Stomach (tissue), 9 donors: Measurements from ENCODE around the gene GALNT17. TPM values are rescaled to one million over a fixed set of nuclear protein-coding genes. Genes with fewer than 3 reads are reported as not detected.

Experiments
- DNase-seq, 2 donors: peaks; one replicate each; pipeline versions ENCODE4 v3.0.0 to v3.0.0-alpha.2; 2013 to 2019
- H3K27ac ChIP-seq, 5 donors: fragments of 200-600 bp in 4 of 5; sonication (generic) in 4 of 5; one replicate each; pipeline ENCODE4 v1.5.1; 2013 to 2019; ENCODE audit warnings: mild to moderate bottlenecking in 1 of 5, moderate library complexity in 1 of 5
- H3K27me3 ChIP-seq, 3 donors: fragments of 200-600 bp; sonication (generic); one replicate each; pipeline ENCODE4 v1.5.1; 2017 to 2019; ENCODE audit warnings: mixed run types in 1 of 3
- H3K36me3 ChIP-seq, 4 donors: fragments of 200-600 bp; sonication (generic); 1 replicate in 3 of 4; 2 replicates in 1 of 4; pipeline ENCODE4 v1.5.1; 2016 to 2019
- H3K4me1 ChIP-seq, 4 donors: fragments of 200-600 bp; sonication (generic); one replicate each; pipeline ENCODE4 v1.5.1; 2016 to 2019
- H3K4me3 ChIP-seq, 4 donors: fragments of 200-600 bp; sonication (generic) in 3 of 4; one replicate each; pipeline ENCODE4 v1.5.1; 2016 to 2019; ENCODE audit warnings: mild to moderate bottlenecking in 1 of 4
- H3K9me3 ChIP-seq, 4 donors: fragments of 200-600 bp; sonication (generic); one replicate each; pipeline ENCODE4 v1.5.1; 2016 to 2019
- CTCF ChIP-seq, 7 experiments: fragments of 450-650 bp in 4 of 7; fragments of 200-600 bp in 3 of 7; sonication (generic) in 3 of 7; IDR thresholded peaks; one replicate each; pipeline ENCODE4 v1.5.1; 2016 to 2019; ENCODE audit warnings: antibody characterized with exemption in 7 of 7, control low read depth in 2 of 7, mild to moderate bottlenecking in 1 of 7
- EP300 ChIP-seq: sonication (generic); formaldehyde crosslinking; IDR thresholded peaks from one replicate; pipeline ENCODE4 v1.6.1; 2017; ENCODE audit warnings: antibody characterized with exemption
- POLR2A ChIP-seq, 4 donors: fragments of 450-650 bp; IDR thresholded peaks; one replicate each; pipeline ENCODE4 v1.6.1; 2016; ENCODE audit warnings: antibody characterized with exemption in 4 of 4, control low read depth in 2 of 4, mild to moderate bottlenecking in 1 of 4, moderate library complexity in 1 of 4
- POLR2AphosphoS5 ChIP-seq, 3 donors: sonication (generic); formaldehyde crosslinking; IDR thresholded peaks; one replicate each; pipeline ENCODE4 v1.6.1; 2016; ENCODE audit warnings: antibody characterized with exemption in 3 of 3
- WGBS, 5 donors: extraction: QIAGEN DNeasy Blood & Tissue Kit in 3 of 5; methylation state at CpG; one replicate each; pipeline versions ENCODE4 v1.1.5 to v1.1.7; 2013 to 2018; 5-methylcytosine and 5-hydroxymethylcytosine counted together
- intact Hi-C: fragments of 100-400 bp; cut with DNase I; formaldehyde crosslinking; loops from one replicate; pipeline ENCODE4 v1.15.1; 2023; ENCODE audit warnings: low total_unique reads
- polyA plus RNA-seq, 3 donors: library from polyadenylated mRNA; stranded (reverse); fragments of 200-250 nt; gene quantifications; one replicate each; pipeline ENCODE4 v1.2.3, GENCODE V29; 2013
- total RNA-seq, 5 donors: library from RNA; depleted of rRNA; stranded (reverse); fragments of >200 nt; gene quantifications; one replicate each; pipeline versions ENCODE4 v1.1.0 to v1.2.3, GENCODE V29; 2014 to 2016
- donor health status: healthy with polysubstance abuse.
- donor health status: Bipolar disorder and iron deficiency.
- donor health status: healthy.

Gene GALNT17
- total and polyA plus RNA-seq, 8 donors: 0.76 to 12.5 (median 1.6) TPM; not detected in 1

- Histone ChIP-seq H3K4me3 (no peak overlapping the region), H3K27me3 (no peaks in the 10 kb centered on the region), H3K36me3 (no peaks in the 10 kb centered on the region), H3K9me3 (peaks cover 0 to 18% (median 0%) of the 10 kb centered on the region in 4 donors), H3K27ac (no peak overlapping the region), H3K4me1 (no peaks in the 10 kb centered on the region)
- 68 to 78% (median 71%) methylated on average over 7 of the region's 7 CpGs for WGBS, 5 donors
- TF ChIP-seq CTCF (IDR thresholded peaks at IDR 0.05) (no peak), POLR2AphosphoS5 (IDR thresholded peaks at IDR 0.05) (no peak), POLR2A (IDR thresholded peaks at IDR 0.05) (no peak), EP300 (no peak)
- no peak for DNase-seq
- intact Hi-C loops: no loop called here
These were observed 372.9 kb downstream of the GALNT17 start for GRCh38 chr7:71504697-71505441.

GRCh38 chr7:71506822-71507221 is 374.9 kb downstream of the GALNT17 start:
- peaks cover 0 to 8% (median 0%) of the 10 kb centered on the region in 4 donors for H3K9me3 ChIP-seq
- WGBS, 5 donors: 82 to 89% (median 85%) methylated on average over 6 of the region's 6 CpGs
- H3K27me3 ChIP-seq: no peaks in the 10 kb centered on the region
- no peak overlapping the region for H3K4me3 ChIP-seq
- no peaks in the 10 kb centered on the region for H3K4me1 ChIP-seq
- intact Hi-C loops: no loop called here
- TF ChIP-seq POLR2A (IDR thresholded peaks at IDR 0.05) (no peak), EP300 (no peak), POLR2AphosphoS5 (IDR thresholded peaks at IDR 0.05) (no peak), CTCF (IDR thresholded peaks at IDR 0.05) (no peak)
- DNase-seq: no peak
- no peak overlapping the region for H3K27ac ChIP-seq
- no peaks in the 10 kb centered on the region for H3K36me3 ChIP-seq

- H3K36me3 ChIP-seq: no peaks in the 10 kb centered on the region
- H3K4me3 ChIP-seq: no peak overlapping the region
- H3K27ac ChIP-seq: no peak overlapping the region
- intact Hi-C loops: no loop called here
- H3K9me3 ChIP-seq: no peaks in the 10 kb centered on the region
- WGBS, 5 donors: 61 to 75% (median 66%) methylated on average over 13 to 14 of the region's 14 CpGs
- H3K27me3 ChIP-seq: no peaks in the 10 kb centered on the region
- TF ChIP-seq POLR2A (IDR thresholded peaks at IDR 0.05): no peak
- no peak for TF ChIP-seq EP300
- TF ChIP-seq POLR2AphosphoS5 (IDR thresholded peaks at IDR 0.05): no peak
- no peaks in the 10 kb centered on the region for H3K4me1 ChIP-seq
- DNase-seq: no peak
These were observed 376.0 kb downstream of the GALNT17 start for GRCh38 chr7:71507680-71508602.

- H3K4me1 ChIP-seq: no peaks in the 10 kb centered on the region
- intact Hi-C loops: no loop called here
- H3K9me3 ChIP-seq: no peaks in the 10 kb centered on the region
- no peak overlapping the region for H3K27ac ChIP-seq
- no peaks in the 10 kb centered on the region for H3K36me3 ChIP-seq
- 48 to 66% (median 56%) methylated on average over 1 of the region's 1 CpG for WGBS, 5 donors
- H3K4me3 ChIP-seq: no peak overlapping the region
- DNase-seq: no peak
- TF ChIP-seq POLR2AphosphoS5 (IDR thresholded peaks at IDR 0.05): no peak
- no peak for TF ChIP-seq EP300
- TF ChIP-seq POLR2A (IDR thresholded peaks at IDR 0.05): no peak
- TF ChIP-seq CTCF (IDR thresholded peaks at IDR 0.05): no peak
- H3K27me3 ChIP-seq: no peaks in the 10 kb centered on the region
These were observed 377.4 kb downstream of the GALNT17 start for GRCh38 chr7:71509381-71509780.
